Colonic mucosa (tissue), 4 donors: ENCODE data around the gene TMC4. TPM values are rescaled to one million over a fixed set of nuclear protein-coding genes. Genes with fewer than 3 reads are reported as not detected.

Source experiments
- DNase-seq: peaks from one replicate; pipeline ENCODE4 v3.0.0-alpha.2; 2020
- H3K27ac ChIP-seq: fragments of 200-600 bp; one replicate; pipeline ENCODE4 v1.8.0; 2021
- H3K27me3 ChIP-seq: fragments of 200-600 bp; one replicate; pipeline ENCODE4 v1.8.0; 2021
- H3K36me3 ChIP-seq: fragments of 200-600 bp; one replicate; pipeline ENCODE4 v1.8.0; 2021
- H3K4me1 ChIP-seq: fragments of 200-600 bp; one replicate; pipeline ENCODE4 v1.8.0; 2021; ENCODE audit warnings: mild to moderate bottlenecking
- H3K4me3 ChIP-seq: fragments of 200-600 bp; one replicate; pipeline ENCODE4 v1.8.0; 2021
- H3K9ac ChIP-seq, 2 donors: one replicate each; pipeline ENCODE4 v1.7.0; 2013; ENCODE audit warnings: control low read depth in 2 of 2, low read depth in 2 of 2, low read length in 2 of 2
- H3K9me3 ChIP-seq: fragments of 200-600 bp; one replicate; pipeline ENCODE4 v1.8.0; 2021
- intact Hi-C: fragments of 100-400 bp; cut with DNase I; formaldehyde crosslinking; loops from one replicate; pipeline ENCODE4 v1.14.1; 2022
- total RNA-seq, 2 donors: library from RNA; stranded (reverse); fragmentation: NEBNext Ultra II Directional in 1 of 2; extraction: Animal tissue kit (Norgen Biotek cat#: 25700) in 1 of 2; gene quantifications; one replicate each; pipeline ENCODE4 v1.2.1, GENCODE V29; 2021
- TF ChIP-seq, protein P1 (sequence below): fragments of 200-600 bp; IDR thresholded peaks from one replicate; pipeline ENCODE4 v1.8.0; 2022; ENCODE audit warnings: antibody characterized with exemption, mild to moderate bottlenecking
- donor health status: healthy.
- donor health status: DM: no; HTN: no; CAD: no.
- donor health status: DM: no; HTN: no; CAD: no.

TMC4 gene
- total RNA-seq, 2 donors from 2014 or later: 80.9 to 165 TPM

DNA sequence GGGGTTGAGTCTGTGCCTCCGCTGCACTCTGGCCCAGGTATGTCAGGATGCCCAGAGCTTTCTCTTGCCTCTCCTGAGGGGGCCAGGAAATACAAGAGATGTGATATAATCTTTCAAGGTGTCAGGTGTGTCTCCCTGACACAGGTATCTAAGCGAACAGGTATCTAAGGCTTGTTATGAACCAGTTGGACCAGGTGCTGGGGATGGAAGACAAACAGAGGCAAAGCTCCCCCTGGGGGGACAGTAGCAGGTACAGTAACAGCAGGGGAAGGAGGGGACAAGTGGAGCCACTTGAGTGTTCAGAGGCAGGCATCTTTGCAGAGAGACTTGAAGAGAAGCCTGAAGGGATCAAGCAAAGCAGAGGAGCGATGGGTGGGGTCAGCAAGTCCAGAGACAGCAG lies 16.0 kb downstream of the TMC4 start:
- no peak overlapping the region for H3K9ac ChIP-seq
- TF ChIP-seq, protein P1, sequence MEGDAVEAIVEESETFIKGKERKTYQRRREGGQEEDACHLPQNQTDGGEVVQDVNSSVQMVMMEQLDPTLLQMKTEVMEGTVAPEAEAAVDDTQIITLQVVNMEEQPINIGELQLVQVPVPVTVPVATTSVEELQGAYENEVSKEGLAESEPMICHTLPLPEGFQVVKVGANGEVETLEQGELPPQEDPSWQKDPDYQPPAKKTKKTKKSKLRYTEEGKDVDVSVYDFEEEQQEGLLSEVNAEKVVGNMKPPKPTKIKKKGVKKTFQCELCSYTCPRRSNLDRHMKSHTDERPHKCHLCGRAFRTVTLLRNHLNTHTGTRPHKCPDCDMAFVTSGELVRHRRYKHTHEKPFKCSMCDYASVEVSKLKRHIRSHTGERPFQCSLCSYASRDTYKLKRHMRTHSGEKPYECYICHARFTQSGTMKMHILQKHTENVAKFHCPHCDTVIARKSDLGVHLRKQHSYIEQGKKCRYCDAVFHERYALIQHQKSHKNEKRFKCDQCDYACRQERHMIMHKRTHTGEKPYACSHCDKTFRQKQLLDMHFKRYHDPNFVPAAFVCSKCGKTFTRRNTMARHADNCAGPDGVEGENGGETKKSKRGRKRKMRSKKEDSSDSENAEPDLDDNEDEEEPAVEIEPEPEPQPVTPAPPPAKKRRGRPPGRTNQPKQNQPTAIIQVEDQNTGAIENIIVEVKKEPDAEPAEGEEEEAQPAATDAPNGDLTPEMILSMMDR: no peak
- H3K36me3 ChIP-seq: peaks cover 30% of the 10 kb centered on the region
- no peak overlapping the region for H3K27ac ChIP-seq
- no peaks in the 10 kb centered on the region for H3K27me3 ChIP-seq
- H3K4me1 ChIP-seq: peaks cover 20% of the 10 kb centered on the region
- H3K4me3 ChIP-seq: no peak overlapping the region
- intact Hi-C loops: no loop called here
- no peaks in the 10 kb centered on the region for H3K9me3 ChIP-seq
- no peak for DNase-seq

DNA sequence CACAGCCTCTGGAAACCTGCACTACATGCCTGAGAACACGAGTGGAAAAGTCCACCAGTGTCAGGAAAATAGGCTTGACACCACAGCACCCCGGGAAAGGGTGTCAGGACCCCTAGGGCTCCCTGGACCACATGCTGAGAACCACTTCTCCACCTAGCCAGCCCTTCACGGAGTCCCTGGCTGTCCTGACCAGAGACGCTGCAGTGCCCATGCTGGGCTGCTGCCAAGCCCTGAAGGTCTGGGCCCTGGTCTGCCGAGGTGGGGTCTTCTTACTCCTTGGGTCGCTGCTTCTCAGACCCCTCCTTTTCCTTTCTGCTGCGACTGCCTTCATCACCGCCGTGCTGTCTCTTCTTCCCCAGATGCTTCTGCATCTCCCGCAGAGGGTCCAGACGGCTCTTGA lies 16.5 kb downstream of the TMC4 start:
- Histone ChIP-seq H3K4me3 (no peak overlapping the region), H3K4me1 (peaks cover 18% of the 10 kb centered on the region), H3K27me3 (no peaks in the 10 kb centered on the region), H3K36me3 (peaks cover 31% of the 10 kb centered on the region), H3K9ac (no peak overlapping the region), H3K27ac (no peak overlapping the region), H3K9me3 (no peaks in the 10 kb centered on the region)
- TF ChIP-seq, protein P1: no peak
- intact Hi-C loops: no loop called here
- no peak for DNase-seq

DNA sequence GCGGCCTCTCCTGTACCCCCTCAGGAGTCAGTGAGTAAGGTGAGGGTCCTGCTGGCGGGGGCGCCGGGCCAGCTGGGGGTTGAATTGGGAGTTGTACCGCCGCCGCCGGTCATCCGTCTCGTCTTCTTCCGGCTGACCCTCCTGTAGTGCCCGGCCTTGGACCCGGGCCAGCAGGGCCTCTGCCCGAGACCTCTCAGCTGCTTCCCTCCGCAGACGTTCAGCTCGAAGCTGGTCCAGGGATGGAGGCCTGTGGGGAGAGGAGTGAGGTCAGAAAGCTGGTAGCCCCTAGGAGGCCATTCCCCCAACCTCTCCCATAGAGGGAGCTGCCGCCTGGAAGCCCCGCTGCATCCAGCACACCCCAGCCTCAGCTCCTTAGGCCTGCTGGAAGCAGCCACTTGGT lies 17.3 kb downstream of the TMC4 start:
- Histone ChIP-seq H3K9ac (no peak overlapping the region), H3K4me3 (no peak overlapping the region), H3K27ac (no peak overlapping the region), H3K27me3 (no peaks in the 10 kb centered on the region), H3K36me3 (peaks cover 37% of the 10 kb centered on the region), H3K9me3 (no peaks in the 10 kb centered on the region), H3K4me1 (peaks cover 11% of the 10 kb centered on the region)
- TF ChIP-seq, protein P1: no peak
- intact Hi-C loops: no loop called here
- no peak for DNase-seq

DNA sequence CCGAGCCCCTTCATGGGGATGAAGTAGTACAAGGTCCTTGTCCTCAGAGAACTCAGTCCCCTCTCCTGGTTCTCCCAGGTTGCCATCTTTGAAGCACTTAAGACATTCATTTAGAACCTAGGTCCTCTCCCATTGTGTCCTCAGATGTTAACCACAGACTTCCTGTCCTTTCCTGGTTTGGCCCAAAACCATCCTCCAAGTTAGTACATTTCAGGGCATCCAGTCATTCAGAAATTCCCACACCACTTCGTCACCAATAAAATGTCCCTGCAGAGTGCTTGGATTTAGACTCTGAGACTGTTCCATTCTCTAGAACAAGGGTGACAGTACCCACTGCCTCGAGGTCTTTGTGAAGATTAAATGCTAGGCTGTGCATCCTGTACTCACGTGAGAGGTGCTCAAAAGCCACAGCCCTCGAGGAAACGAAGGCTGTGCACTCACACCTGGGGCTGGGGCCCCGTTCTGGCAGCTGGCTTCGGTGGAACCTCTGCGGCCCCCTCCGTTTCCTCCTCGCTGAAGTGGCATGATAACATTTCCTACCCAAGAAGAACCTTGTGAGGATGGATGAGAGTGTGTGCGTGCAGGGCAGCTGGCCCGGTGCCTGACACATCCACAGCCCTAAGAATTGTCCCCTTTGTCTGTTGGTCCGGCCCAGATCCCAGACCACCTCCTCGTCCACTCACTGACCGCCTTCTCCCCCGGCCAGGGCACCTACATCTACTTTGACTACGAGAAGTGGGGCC lies 18.2 kb downstream of the TMC4 start:
- TF ChIP-seq, protein P1: no peak

DNA sequence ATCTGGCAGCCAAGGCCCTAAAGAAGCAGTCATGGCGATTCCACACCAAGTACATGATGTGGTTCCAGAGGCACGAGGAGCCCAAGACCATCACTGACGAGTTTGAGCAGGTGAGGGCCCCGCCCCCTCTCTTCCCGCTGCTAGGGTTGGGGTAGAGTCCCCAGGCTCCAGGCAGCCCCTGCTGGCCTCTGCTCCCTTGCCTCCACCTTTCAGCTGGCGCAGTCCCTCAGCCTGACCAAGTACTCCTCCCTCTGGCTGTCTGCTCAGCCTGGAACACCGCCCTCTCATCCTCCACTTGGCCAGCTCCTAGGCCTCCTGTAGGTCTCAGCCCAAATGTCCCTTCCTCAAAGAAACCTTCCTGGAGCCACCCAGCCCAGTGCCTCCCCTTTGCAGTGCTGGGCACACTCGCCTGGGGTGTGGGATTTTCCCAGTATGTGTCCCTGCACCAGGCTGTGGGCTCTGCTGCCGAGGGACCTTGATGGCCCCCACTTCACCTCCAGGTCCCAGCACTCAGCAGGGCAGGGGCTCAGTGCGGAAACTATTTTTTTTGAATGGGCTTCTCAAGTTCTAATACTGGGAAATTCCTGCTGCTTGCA lies 19.1 kb downstream of the TMC4 start:
- Histone ChIP-seq H3K4me3 (no peak overlapping the region), H3K9me3 (no peaks in the 10 kb centered on the region), H3K27ac (no peak overlapping the region), H3K4me1 (peaks cover 5% of the 10 kb centered on the region), H3K9ac (no peak overlapping the region), H3K27me3 (no peaks in the 10 kb centered on the region), H3K36me3 (peaks cover 41% of the 10 kb centered on the region)
- DNase-seq: no peak
- TF ChIP-seq, protein P1: no peak
- intact Hi-C loops: no loop called here

More for the DNA sequence above, 18.2 kb downstream of the TMC4 start:
- H3K36me3 ChIP-seq: peaks cover 41% of the 10 kb centered on the region
- no peak overlapping the region for H3K4me3 ChIP-seq
- peaks cover 5% of the 10 kb centered on the region for H3K4me1 ChIP-seq
- intact Hi-C loops: no loop called here
- H3K27me3 ChIP-seq: no peaks in the 10 kb centered on the region
- H3K27ac ChIP-seq: no peak overlapping the region
- no peaks in the 10 kb centered on the region for H3K9me3 ChIP-seq
- H3K9ac ChIP-seq: no peak overlapping the region
- DNase-seq: no peak
